ENCODE results near the gene FILIP1. TPM values are rescaled to one million over a fixed set of nuclear protein-coding genes. Genes with fewer than 3 reads are reported as not detected.

The FILIP1 gene
- total RNA-seq, 1 donor = under 0.01 TPM

GRCh38 chr6:75318900-75319299 lies 174.7 kb downstream of the FILIP1 start:
- Histone ChIP-seq H3K27ac (ENCODE audit: low read depth, low read length) (no peak overlapping the region), H4K20me1 (ENCODE audit: insufficient read depth, low read length) (no peaks in the 10 kb centered on the region), H2AFZ (ENCODE audit: low read length) (no peak overlapping the region), H3K79me2 (ENCODE audit: insufficient read depth, low read length) (no peaks in the 10 kb centered on the region), H3K9me3 (ENCODE audit: low read depth, low read length) (no peaks in the 10 kb centered on the region), H3K27me3 (ENCODE audit: insufficient read depth, low read length) (peaks cover 7% of the 10 kb centered on the region), H3K36me3 (ENCODE audit: insufficient read depth, low read length) (no peaks in the 10 kb centered on the region), H3K4me1 (ENCODE audit: insufficient read depth, low read length) (peaks cover 11% of the 10 kb centered on the region), H3K4me3 (ENCODE audit: insufficient read depth, low read length) (no peak overlapping the region), H3K4me2 (ENCODE audit: insufficient read depth, low read length) (no peak overlapping the region)
- DNase-seq (ENCODE audit: insufficient read length, low spot score, missing footprints) = no peak
- no peak for TF ChIP-seq CTCF (IDR thresholded peaks at IDR 0.05; ENCODE audit: extremely low read depth, low read depth, low read length)

GRCh38 chr6:75317503-75318206 lies 175.9 kb downstream of the FILIP1 start:
- H2AFZ ChIP-seq (ENCODE audit: low read length) = no peak overlapping the region
- no peaks in the 10 kb centered on the region for H3K9me3 ChIP-seq (ENCODE audit: low read depth, low read length)
- DNase-seq (ENCODE audit: insufficient read length, low spot score, missing footprints) = no peak
- H3K79me2 ChIP-seq (ENCODE audit: insufficient read depth, low read length) = no peaks in the 10 kb centered on the region
- H3K4me3 ChIP-seq (ENCODE audit: insufficient read depth, low read length) = peak overlapping the region; percentile 17
- H3K4me2 ChIP-seq (ENCODE audit: insufficient read depth, low read length) = peak overlapping the region; percentile 73
- peaks cover 11% of the 10 kb centered on the region for H3K4me1 ChIP-seq (ENCODE audit: insufficient read depth, low read length)
- H3K27ac ChIP-seq (ENCODE audit: low read depth, low read length) = peak overlapping the region; percentile 22
- no peak for TF ChIP-seq CTCF (IDR thresholded peaks at IDR 0.05; ENCODE audit: extremely low read depth, low read depth, low read length)
- H4K20me1 ChIP-seq (ENCODE audit: insufficient read depth, low read length) = no peaks in the 10 kb centered on the region
- H3K27me3 ChIP-seq (ENCODE audit: insufficient read depth, low read length) = peaks cover 8% of the 10 kb centered on the region
- H3K36me3 ChIP-seq (ENCODE audit: insufficient read depth, low read length) = no peaks in the 10 kb centered on the region

- Histone ChIP-seq H4K20me1 (ENCODE audit: insufficient read depth, low read length) (no peaks in the 10 kb centered on the region), H3K4me2 (ENCODE audit: insufficient read depth, low read length) (no peak overlapping the region), H3K4me3 (ENCODE audit: insufficient read depth, low read length) (no peak overlapping the region), H3K36me3 (ENCODE audit: insufficient read depth, low read length) (no peaks in the 10 kb centered on the region), H3K4me1 (ENCODE audit: insufficient read depth, low read length) (peaks cover 11% of the 10 kb centered on the region), H3K27me3 (ENCODE audit: insufficient read depth, low read length) (peaks cover 13% of the 10 kb centered on the region), H3K9me3 (ENCODE audit: low read depth, low read length) (no peaks in the 10 kb centered on the region), H3K79me2 (ENCODE audit: insufficient read depth, low read length) (no peaks in the 10 kb centered on the region), H2AFZ (ENCODE audit: low read length) (no peak overlapping the region), H3K27ac (ENCODE audit: low read depth, low read length) (no peak overlapping the region)
- no peak for TF ChIP-seq CTCF (IDR thresholded peaks at IDR 0.05; ENCODE audit: extremely low read depth, low read depth, low read length)
- DNase-seq (ENCODE audit: insufficient read length, low spot score, missing footprints) = no peak
Observed at GRCh38 chr6:75315978-75316377, 177.6 kb downstream of the FILIP1 start.

DNA sequence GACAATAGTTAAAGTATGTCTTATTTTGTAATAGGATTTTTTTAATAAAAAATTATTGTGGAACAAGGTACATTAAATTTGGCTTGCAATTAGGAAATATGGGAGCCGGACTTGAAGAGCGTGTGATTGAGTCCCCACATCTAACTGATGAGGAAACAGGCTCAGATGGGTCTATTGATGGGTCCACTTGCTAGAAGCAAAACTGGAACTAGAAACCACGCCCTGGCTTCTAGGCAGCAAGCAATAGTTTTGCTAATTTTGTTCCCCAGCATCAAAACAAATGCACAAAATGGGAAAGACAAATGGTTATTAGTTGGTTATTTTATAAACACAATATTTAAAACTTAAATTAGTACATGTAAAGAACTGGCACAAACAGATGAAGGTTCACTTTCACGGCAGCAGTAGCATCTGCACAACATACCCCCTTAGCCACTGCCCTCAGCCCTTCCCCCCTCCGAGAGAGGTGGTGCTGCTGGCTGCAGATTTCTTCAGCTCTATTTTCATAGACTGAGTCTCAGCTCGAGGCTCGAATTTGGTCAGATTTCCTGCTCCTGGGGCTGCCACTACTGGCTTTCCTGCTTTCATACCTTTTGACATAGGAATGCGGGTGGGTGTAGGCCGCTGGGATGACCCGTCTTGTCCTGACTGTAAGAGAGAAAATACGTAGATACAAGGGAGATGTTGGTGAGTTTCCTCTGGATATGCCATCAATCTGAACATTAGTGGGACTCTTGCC lies 185.2 kb downstream of the FILIP1 start:
- Histone ChIP-seq H3K4me2 (ENCODE audit: insufficient read depth, low read length) (no peak overlapping the region), H2AFZ (ENCODE audit: low read length) (no peak overlapping the region), H3K9me3 (ENCODE audit: low read depth, low read length) (no peaks in the 10 kb centered on the region), H4K20me1 (ENCODE audit: insufficient read depth, low read length) (no peaks in the 10 kb centered on the region), H3K27me3 (ENCODE audit: insufficient read depth, low read length) (peaks cover 13% of the 10 kb centered on the region), H3K27ac (ENCODE audit: low read depth, low read length) (no peak overlapping the region), H3K4me3 (ENCODE audit: insufficient read depth, low read length) (no peak overlapping the region), H3K79me2 (ENCODE audit: insufficient read depth, low read length) (no peaks in the 10 kb centered on the region), H3K4me1 (ENCODE audit: insufficient read depth, low read length) (no peaks in the 10 kb centered on the region), H3K36me3 (ENCODE audit: insufficient read depth, low read length) (no peaks in the 10 kb centered on the region)
- DNase-seq (ENCODE audit: insufficient read length, low spot score, missing footprints) = no peak
- no peak for TF ChIP-seq CTCF (IDR thresholded peaks at IDR 0.05; ENCODE audit: extremely low read depth, low read depth, low read length)
